ENCODE measurements around the gene THADA.

GRCh38 chr2:43358410-43359201 lies 237.2 kb downstream of the THADA start:
- TF ChIP-seq ZNF274 (IDR thresholded peaks at IDR 0.05; ENCODE audit: low read length) (no peak), ZNF274 (tag by site-specific recombination; IDR thresholded peaks at IDR 0.05; ENCODE audit: borderline replicate concordance) (no peak), ZNF19 (tag by site-specific recombination; IDR thresholded peaks at IDR 0.05; ENCODE audit: low read depth) (no peak), IKZF3 (tag by site-specific recombination; IDR thresholded peaks at IDR 0.05) (no peak), ZBTB20 (tag by site-specific recombination; IDR thresholded peaks at IDR 0.05) (no peak), ZNF521 (tag by site-specific recombination; IDR thresholded peaks at IDR 0.05) (no peak), ZNF548 (tag by site-specific recombination; IDR thresholded peaks at IDR 0.05) (no peak), CTCF (tag by site-specific recombination; IDR thresholded peaks at IDR 0.05) (no peak), PATZ1 (tag by site-specific recombination; IDR thresholded peaks at IDR 0.05) (no peak), PBX3 (CRISPR knock-in tag; IDR thresholded peaks at IDR 0.05) (no peak), ZNF350 (tag by site-specific recombination; IDR thresholded peaks at IDR 0.05) (no peak), REST (tag by site-specific recombination; IDR thresholded peaks at IDR 0.05) (no peak), OSR2 (tag by site-specific recombination; IDR thresholded peaks at IDR 0.05) (no peak), ZBTB1 (tag by site-specific recombination; IDR thresholded peaks at IDR 0.05) (no peak), ZNF580 (tag by site-specific recombination; IDR thresholded peaks at IDR 0.05) (no peak)

All from HEK293 (cell line).